Stimulated activated CD4-positive, alpha-beta T cell treated with anti-CD3 and anti-CD28 coated beads, Interleukin-4, amount 100 ng/mL, for 1 hour (primary cell): ENCODE measurements around the gene NFE2L3.

Experiments
- DNase-seq: peaks from one replicate; pipeline ENCODE4 v3.0.0-alpha.2; 2020

The NFE2L3 gene

DNA sequence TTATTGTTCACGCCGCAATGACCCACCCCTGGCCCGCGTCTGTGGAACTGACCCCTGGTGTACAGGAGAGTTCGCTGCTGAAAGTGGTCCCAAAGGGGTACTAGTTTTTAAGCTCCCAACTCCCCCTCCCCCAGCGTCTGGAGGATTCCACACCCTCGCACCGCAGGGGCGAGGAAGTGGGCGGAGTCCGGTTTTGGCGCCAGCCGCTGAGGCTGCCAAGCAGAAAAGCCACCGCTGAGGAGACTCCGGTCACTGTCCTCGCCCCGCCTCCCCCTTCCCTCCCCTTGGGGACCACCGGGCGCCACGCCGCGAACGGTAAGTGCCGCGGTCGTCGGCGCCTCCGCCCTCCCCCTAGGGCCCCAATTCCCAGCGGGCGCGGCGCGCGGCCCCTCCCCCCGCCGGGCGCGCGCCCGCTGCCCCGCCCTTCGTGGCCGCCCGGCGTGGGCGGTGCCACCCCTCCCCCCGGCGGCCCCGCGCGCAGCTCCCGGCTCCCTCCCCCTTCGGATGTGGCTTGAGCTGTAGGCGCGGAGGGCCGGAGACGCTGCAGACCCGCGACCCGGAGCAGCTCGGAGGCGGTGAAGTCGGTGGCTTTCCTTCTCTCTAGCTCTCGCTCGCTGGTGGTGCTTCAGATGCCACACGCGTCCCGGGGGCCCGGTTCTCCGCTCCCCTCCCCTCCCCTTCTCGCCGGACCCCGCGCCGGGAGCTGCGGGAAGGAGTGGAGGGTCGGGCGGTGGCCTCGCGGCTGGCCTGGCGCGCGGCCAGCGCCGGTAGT lies 49.4 kb downstream of the NFE2L3 start, which contains the start of gene CBX3:
Gene CBX3 (plus strand): TSS at position 499 of the 772 bp plus-strand sequence. CDS start 1,254 bp downstream, outside the sequence.
- DNase-seq, result peak; percentile 82

DNA sequence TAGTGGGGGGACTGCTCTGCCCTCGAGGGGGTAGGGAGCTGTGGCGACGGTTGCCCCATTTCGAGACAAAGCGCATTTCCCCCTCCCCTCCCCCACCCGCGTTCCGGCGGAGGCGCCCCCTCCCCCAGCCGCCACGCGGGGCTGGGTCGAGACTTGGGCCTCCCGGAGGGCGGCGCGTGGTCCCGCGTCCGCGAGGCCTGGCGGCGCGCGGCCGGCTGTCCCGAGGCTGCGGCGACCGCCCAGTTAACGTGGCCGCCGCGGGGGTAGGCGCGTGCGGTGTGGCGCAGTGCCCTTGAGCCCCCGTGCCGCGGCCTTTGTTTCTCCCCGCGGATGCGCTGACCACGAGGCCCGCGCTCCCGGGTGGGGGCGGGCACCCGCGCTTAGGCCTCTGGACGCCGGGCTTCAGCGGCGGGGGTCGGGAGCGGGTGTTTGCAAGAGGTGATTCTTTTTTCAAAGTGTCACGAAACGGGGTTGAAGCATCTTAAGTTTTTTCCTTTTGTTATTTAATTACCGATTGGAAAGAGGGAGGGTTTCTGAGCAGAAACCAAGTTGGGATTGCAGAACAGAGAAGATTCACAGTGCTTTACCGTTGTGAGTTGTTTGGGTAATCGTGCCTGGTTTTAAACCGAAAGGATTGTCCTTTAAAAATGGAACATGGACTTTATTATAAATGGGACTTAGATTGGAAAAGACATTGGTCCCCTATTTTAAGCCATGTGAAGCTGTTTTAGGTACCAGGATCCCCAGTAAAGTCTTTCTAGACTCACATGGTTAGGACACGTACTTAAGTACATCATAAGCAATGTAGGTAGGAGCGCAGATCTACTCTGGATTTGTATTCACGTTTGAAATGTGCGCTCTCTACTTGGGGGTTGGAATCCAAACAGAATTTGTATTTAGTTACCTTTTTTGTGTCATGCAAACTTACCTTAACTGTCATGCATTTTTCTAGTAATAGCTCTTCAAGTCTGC lies 50.3 kb downstream of the NFE2L3 start:
- DNase-seq, result peak; percentile 73

DNA sequence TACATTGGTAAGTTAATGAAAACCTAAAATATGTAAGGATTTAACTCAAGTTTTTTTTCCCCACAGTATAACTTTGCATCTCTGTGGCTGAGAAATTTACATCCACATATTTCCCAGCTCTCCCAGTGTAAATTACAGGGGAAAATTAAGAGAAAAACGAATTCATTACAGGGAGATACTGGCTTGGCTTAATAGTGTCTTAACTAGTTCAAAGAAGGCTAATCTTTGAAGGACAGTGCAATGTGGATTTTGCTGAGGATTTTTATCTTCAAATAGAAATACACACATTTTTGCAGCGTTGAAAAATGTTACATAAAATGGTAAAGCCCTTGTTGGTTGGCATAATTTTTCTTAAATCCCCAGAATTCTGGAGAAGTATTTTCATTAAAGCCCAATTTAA lies 51.0 kb downstream of the NFE2L3 start:
- DNase-seq, result no peak

DNA sequence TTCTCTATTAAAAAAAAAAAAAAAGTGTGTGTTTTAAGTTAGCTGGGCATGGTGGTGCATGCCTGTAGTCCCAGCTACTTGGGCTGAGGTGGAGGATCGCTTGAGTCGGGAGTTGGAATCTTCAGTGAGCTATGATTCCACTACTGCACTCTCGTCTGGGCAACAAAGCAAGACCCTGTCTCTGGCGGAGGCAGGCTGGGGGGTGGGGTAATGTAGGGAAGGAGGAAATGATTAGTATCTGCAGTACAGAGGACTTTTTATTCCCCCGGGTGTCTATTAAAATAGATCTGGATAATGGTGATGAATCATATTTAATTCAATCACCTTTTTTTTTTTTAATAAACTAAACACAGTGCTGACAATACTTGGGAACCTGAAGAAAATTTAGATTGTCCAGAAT lies 56.0 kb downstream of the NFE2L3 start:
- DNase-seq, result no peak

DNA sequence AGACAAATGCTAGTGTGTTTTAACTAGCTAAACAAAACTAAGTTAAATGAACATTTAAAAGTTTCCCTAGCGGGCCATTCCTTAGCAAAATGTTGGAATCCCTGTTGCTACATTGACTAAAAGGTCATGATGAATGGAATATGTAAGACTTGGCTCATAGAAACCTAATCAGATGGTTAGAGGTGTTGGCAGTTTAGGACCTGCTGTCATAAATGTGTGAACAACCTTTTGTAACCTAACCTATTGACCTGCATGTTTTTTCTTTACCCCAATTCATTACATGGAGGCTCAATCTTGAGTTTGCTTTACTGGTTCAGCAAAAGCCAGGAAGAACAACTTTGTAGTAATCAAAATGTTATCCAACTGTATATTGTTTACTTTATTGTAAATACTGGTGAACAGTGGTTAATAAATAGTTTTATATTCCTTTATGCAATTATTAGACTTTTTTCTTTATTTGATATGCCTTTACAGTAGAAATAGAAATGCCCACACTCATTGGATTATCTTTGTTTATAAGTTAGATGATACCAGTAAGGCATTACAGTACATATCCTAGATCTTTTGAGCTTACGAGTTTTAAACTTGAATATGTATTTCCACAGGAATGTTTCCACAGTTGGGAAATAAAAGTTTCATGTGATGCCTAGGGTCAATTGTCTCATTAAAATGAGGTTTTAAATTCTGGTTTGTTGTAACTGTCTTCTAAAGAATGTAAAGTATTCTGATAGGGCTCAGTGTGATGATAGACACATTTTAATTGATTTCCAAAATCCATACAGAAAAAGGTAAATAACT lies 61.1 kb downstream of the NFE2L3 start:
- DNase-seq, result no peak

DNA sequence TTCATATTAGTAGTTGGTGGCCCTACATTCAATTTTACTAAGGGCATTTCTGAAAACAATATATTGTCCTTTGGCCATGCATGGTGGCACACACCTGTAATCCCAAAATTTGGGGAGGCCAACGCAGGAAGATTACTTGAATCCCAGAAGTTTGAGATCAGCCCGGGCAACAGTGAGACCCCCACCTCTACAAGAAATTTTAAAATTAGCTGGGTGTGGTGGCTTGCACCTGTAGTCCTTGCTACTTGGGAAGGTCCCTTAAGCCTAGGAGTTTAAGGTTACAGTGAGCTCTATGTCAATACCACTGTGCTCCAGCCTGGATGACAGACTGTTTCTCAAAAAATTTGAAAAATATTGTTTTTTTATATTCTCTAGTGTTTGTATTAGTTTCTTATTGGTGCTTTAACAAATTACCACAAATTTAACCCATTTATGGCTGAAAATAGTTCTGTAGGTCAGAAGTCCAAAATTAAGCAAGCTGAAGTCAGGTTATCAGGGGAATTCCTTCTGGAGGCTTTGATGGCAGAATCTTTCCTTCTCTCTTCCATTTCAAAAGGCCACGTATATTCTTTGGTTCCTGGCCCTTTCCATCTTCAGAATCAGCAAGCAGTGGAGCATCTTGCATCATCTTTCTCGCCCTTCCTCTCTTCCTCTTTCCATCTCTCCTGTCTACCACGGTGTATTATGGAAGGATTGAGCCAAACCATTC lies 62.0 kb downstream of the NFE2L3 start:
- DNase-seq, result no peak

DNA sequence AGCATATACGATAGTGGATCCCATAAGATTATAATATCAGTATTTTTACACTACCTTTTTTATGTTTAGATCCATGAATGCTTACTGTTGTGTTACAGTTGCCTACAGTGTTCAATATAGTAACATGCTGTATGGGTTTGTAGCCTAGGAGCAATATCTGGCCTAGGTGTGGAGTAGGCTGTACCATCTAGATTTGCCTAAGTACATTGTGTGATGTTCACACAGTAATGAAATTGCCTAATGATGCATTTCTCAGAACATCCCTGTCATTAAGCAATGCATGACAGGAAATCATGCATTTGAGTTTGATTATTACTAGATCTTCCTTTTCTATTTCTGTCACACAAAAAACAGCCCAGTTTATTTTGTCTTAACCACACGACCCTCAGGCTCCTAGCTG lies 64.1 kb downstream of the NFE2L3 start:
- no peak for DNase-seq

DNA sequence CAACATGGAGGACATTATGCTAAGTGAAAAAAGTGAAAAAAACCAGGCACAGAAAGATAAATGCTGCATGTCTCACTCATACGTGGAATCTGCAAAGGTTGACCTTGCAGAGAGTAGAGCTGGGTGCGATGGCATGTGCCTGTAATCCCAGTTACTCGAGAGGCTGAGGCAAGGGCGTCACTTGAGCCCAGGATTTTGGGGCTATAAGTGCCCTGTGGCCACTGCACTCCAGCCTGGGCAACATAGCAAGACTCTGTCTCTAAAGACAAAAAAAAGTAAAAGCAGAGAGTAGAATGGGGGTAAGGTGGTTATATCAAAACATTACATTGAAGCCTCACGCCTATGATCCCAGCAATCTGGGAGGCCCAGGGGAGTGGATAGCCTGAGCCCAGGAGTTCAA lies 72.4 kb downstream of the NFE2L3 start:
- DNase-seq, result no peak

DNA sequence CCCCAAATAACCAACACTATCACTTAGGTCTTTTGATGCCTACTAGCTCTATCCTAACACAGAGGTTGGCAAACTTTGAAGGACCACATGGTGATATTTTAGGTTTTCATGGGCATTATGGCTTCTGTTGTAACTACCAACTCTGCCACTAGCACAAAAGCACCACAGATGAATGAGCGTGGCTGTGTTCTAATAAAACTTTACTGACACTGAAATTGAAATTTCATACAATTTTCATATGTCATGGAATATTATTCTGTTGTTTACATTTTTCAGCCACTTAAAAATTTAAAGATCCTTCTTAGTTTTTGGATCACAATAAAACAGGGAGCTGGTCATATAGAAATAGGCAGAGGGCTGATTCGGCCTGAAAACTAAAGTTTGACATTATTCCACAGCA lies 76.0 kb downstream of the NFE2L3 start:
- DNase-seq, result no peak

DNA sequence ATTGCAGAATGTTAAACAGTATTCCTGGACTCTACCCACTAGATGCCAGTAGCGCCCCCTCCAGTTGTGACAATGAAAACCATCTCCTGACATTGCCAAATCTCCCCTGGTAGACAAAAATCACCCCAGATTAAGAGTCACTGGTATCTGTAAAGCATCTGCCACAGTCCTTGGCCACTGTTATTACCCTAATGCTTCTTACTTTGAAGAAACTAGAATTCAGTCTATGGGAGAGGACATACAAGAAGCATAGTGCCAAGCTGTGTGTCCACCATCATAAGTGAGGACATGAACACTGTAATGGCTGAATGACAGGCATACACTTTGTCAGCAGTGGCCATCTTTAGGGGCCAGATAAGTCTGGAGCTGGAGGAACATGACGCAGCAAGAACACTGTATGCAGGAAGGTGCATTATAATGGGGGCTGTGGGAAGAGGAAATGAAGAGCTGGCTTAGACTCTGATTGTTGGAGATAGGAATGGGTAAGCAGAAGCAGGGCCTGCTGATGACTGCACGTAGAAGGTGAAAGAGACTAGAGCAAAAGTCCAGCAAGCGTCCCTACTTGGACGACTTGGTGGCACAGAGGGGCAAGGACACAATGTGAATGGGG lies 82.0 kb downstream of the NFE2L3 start:
- DNase-seq, result no peak
